SK-N-SH (cell line): ENCODE results near the gene HIVEP2.

ENCODE experiments used
- EZH2phosphoT487 ChIP-seq: fragments of 200-600 bp; sonication (generic); IDR thresholded peaks from 2 replicates; pipeline ENCODE4 v1.6.1; 2017; ENCODE audit warnings: low read depth, mixed run types, mild to moderate bottlenecking, antibody characterized with exemption, moderate library complexity, borderline replicate concordance
- JUND ChIP-seq: IDR thresholded peaks from 2 replicates; pipeline ENCODE4 v1.4.0; 2012
- MXI1 ChIP-seq: IDR thresholded peaks from 2 replicates; pipeline ENCODE4 v1.6.1; 2012; ENCODE audit warnings: mild to moderate bottlenecking, low read depth, low read length, improper control_type of control experiment
- NFIC ChIP-seq: IDR thresholded peaks from 2 replicates; pipeline ENCODE4 v1.4.0; 2012; ENCODE audit warnings: borderline replicate concordance
- POLR2AphosphoS5 ChIP-seq: IDR thresholded peaks from 2 replicates; pipeline ENCODE4 v1.6.1; 2012; ENCODE audit warnings: low read depth, low read length
- RAD21 ChIP-seq: IDR thresholded peaks from 2 replicates; pipeline ENCODE4 v1.6.1; 2012; ENCODE audit warnings: mild to moderate bottlenecking, low read length
- RXRA ChIP-seq: IDR thresholded peaks from 2 replicates; pipeline ENCODE4 v1.4.0; 2012; ENCODE audit warnings: low read depth, mild to moderate bottlenecking, borderline replicate concordance
- SIN3A ChIP-seq: IDR thresholded peaks from 2 replicates; pipeline ENCODE4 v1.6.1; 2012; ENCODE audit warnings: low read depth, mild to moderate bottlenecking, low read length, moderate library complexity, borderline replicate concordance
- SMC3 ChIP-seq: IDR thresholded peaks from 2 replicates; pipeline ENCODE4 v1.6.1; 2012; ENCODE audit warnings: low read depth, low read length, improper control_type of control experiment
- USF2 ChIP-seq: fragments of 150-350 bp; IDR thresholded peaks from 2 replicates; pipeline ENCODE4 v1.6.1; 2017; ENCODE audit warnings: antibody characterized with exemption, low read length, low read depth, borderline replicate concordance
- ZBTB33 ChIP-seq: IDR thresholded peaks from 2 replicates; pipeline ENCODE4 v1.4.0; 2012; ENCODE audit warnings: low read depth, borderline replicate concordance
- TF ChIP-seq, protein P1 (sequence below): IDR thresholded peaks from 2 replicates; pipeline ENCODE4 v1.4.0; 2012; ENCODE audit warnings: low read depth
- TF ChIP-seq, protein P2 (sequence below): fragments of 200-600 bp; sonication (generic); IDR thresholded peaks from 2 replicates; pipeline ENCODE4 v1.6.1; 2017; ENCODE audit warnings: antibody characterized with exemption, mild to moderate bottlenecking, moderate library complexity
- TF ChIP-seq, protein P3 (sequence below): IDR thresholded peaks from 2 replicates; pipeline ENCODE4 v1.6.1; 2012; ENCODE audit warnings: mild to moderate bottlenecking, low read depth, low read length, moderate library complexity

- TF ChIP-seq, protein P1, sequence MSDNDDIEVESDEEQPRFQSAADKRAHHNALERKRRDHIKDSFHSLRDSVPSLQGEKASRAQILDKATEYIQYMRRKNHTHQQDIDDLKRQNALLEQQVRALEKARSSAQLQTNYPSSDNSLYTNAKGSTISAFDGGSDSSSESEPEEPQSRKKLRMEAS: no peak
- TF ChIP-seq, protein P2, sequence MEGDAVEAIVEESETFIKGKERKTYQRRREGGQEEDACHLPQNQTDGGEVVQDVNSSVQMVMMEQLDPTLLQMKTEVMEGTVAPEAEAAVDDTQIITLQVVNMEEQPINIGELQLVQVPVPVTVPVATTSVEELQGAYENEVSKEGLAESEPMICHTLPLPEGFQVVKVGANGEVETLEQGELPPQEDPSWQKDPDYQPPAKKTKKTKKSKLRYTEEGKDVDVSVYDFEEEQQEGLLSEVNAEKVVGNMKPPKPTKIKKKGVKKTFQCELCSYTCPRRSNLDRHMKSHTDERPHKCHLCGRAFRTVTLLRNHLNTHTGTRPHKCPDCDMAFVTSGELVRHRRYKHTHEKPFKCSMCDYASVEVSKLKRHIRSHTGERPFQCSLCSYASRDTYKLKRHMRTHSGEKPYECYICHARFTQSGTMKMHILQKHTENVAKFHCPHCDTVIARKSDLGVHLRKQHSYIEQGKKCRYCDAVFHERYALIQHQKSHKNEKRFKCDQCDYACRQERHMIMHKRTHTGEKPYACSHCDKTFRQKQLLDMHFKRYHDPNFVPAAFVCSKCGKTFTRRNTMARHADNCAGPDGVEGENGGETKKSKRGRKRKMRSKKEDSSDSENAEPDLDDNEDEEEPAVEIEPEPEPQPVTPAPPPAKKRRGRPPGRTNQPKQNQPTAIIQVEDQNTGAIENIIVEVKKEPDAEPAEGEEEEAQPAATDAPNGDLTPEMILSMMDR: no peak
- TF ChIP-seq ZBTB33 (no peak), NFIC (no peak), POLR2AphosphoS5 (no peak), SIN3A (no peak), MXI1 (no peak), EZH2phosphoT487 (no peak), RAD21 (no peak), JUND (no peak), SMC3 (no peak), RXRA (no peak), USF2 (no peak)
- TF ChIP-seq, protein P3, sequence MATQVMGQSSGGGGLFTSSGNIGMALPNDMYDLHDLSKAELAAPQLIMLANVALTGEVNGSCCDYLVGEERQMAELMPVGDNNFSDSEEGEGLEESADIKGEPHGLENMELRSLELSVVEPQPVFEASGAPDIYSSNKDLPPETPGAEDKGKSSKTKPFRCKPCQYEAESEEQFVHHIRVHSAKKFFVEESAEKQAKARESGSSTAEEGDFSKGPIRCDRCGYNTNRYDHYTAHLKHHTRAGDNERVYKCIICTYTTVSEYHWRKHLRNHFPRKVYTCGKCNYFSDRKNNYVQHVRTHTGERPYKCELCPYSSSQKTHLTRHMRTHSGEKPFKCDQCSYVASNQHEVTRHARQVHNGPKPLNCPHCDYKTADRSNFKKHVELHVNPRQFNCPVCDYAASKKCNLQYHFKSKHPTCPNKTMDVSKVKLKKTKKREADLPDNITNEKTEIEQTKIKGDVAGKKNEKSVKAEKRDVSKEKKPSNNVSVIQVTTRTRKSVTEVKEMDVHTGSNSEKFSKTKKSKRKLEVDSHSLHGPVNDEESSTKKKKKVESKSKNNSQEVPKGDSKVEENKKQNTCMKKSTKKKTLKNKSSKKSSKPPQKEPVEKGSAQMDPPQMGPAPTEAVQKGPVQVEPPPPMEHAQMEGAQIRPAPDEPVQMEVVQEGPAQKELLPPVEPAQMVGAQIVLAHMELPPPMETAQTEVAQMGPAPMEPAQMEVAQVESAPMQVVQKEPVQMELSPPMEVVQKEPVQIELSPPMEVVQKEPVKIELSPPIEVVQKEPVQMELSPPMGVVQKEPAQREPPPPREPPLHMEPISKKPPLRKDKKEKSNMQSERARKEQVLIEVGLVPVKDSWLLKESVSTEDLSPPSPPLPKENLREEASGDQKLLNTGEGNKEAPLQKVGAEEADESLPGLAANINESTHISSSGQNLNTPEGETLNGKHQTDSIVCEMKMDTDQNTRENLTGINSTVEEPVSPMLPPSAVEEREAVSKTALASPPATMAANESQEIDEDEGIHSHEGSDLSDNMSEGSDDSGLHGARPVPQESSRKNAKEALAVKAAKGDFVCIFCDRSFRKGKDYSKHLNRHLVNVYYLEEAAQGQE: no peak
These were observed 136.4 kb downstream of the HIVEP2 start for GRCh38 chr6:142808405-142809061.
